ENCODE results near the gene ANAPC15. TPM values are rescaled to one million over a fixed set of nuclear protein-coding genes. Genes with fewer than 3 reads are reported as not detected.

The ANAPC15 gene
- total RNA-seq, 1 experiment from 2014 or later = 75.4 TPM

DNA sequence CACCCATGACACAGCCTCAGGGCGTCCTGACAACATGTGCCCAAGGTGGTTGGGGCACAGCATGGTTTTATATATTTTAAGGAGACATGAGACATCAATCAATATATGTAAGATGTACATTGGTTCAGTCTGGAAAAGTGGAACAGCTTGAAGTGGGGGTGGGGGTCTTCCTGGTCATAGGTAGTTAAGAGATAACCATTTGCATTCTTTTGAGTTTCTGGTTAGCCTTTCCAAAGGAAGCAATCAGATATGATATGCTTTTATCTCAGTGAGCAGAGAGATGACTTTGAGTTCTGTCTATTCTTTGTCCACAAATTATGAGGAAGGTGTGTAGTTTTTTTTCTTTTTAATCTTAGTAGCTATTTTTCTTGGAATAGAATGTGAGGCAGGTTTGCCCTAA lies 10.1 kb upstream of the ANAPC15 start (continued):
- TF ChIP-seq IRF2 (CRISPR knock-in tag; IDR thresholded peaks at IDR 0.05; ENCODE audit: borderline replicate concordance, low read depth) (no peak), USF1 (CRISPR knock-in tag; IDR thresholded peaks at IDR 0.05) (no peak), CDX4 (CRISPR knock-in tag; IDR thresholded peaks at IDR 0.05; ENCODE audit: borderline replicate concordance) (no peak)

DNA sequence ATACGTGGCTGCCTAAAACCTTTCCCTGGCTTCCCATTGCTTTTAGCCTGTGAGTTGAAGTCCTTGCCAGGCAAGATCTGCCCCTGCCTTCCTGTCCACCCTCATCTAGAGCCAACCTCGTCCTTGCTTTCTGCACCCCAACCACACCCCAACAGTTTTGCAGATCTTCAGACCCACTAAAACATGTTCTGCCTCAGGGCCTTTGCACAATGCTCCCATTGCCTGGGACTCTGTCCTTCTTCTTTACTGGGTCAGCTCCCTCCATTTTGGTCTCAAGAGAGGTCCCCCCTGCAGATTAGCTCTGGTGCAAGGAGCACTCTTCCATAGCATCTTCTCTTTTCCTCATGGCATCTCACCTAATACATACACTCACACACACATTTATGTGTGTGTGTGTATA lies 8.4 kb upstream of the ANAPC15 start:
- Mint-ChIP-seq H3K27me3 (ENCODE audit: low read depth) (peaks cover 73% of the 10 kb centered on the region), H3K4me3 (no peak overlapping the region), H3K9me3 (peaks cover 30% of the 10 kb centered on the region), H3K36me3 (peaks cover 6% of the 10 kb centered on the region; the same call in 1 of the 2 replicates), H3K27ac (no peak overlapping the region), H3K4me1 (no peaks in the 10 kb centered on the region)
- POLR2A ChIA-PET = interaction anchor here (0.6 kb wide), 1 partner anchor 13 kb away, joined by 3 read pairs; no protein-coding TSS in a partner anchor
- ATAC-seq = no peak
- TF ChIP-seq ZNF423 (CRISPR knock-in tag; IDR thresholded peaks at IDR 0.05) = no peak
- no peak for TF ChIP-seq ZNF263 (CRISPR knock-in tag; IDR thresholded peaks at IDR 0.05; ENCODE audit: low read depth)
- no peak for TF ChIP-seq FOXP4 (CRISPR knock-in tag; IDR thresholded peaks at IDR 0.05)
- no peak for TF ChIP-seq EMX1 (CRISPR knock-in tag; IDR thresholded peaks at IDR 0.05)
- no peak for TF ChIP-seq STAT6 (CRISPR knock-in tag; conservative IDR thresholded peaks at IDR 0.05; ENCODE audit: low read depth)
- TF ChIP-seq FOXK1 (CRISPR knock-in tag; IDR thresholded peaks at IDR 0.05) = no peak
- TF ChIP-seq GTF2I (CRISPR knock-in tag; conservative IDR thresholded peaks at IDR 0.05) = no peak
- TF ChIP-seq ATF1 (CRISPR knock-in tag; IDR thresholded peaks at IDR 0.05) = no peak
- no peak for TF ChIP-seq CREB1 (CRISPR knock-in tag; IDR thresholded peaks at IDR 0.05)
- no peak for TF ChIP-seq JAZF1 (CRISPR knock-in tag; IDR thresholded peaks at IDR 0.05)
- no peak for DNase-seq (ENCODE audit: low spot score)
- CTCF ChIA-PET = no interaction called here

DNA sequence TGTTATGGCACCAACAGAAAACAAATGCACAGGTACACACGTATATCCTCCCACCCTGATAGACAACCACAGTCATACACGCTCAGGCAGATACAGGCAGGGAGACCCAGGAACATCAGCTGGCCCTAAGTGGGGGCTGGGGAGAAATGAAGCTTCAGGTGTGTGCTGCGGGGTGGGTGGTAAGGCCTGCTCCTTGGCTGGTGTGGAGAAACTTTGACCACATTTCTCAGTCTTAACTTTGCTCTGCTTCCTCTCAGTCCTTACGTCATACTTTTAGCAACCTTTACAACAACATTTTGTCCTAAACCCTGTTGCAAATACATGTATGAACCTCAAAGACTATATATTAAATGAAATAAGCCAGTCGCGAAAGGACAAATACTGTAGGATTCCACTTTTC lies 6.7 kb upstream of the ANAPC15 start:
- no peaks in the 10 kb centered on the region for H3K36me3 Mint-ChIP-seq
- no peaks in the 10 kb centered on the region for H3K4me1 Mint-ChIP-seq
- peaks cover 13% of the 10 kb centered on the region for H3K9me3 Mint-ChIP-seq
- no peak for DNase-seq (ENCODE audit: low spot score)
- ATAC-seq = no peak
- ChIA-PET CTCF (interaction anchor here (1.1 kb wide), 1 partner anchor 63 kb away, joined by 3 read pairs; no protein-coding TSS in a partner anchor), POLR2A (no interaction called here)
- no peak overlapping the region for H3K4me3 Mint-ChIP-seq
- peaks cover 74% of the 10 kb centered on the region for H3K27me3 Mint-ChIP-seq (ENCODE audit: low read depth)
- H3K27ac Mint-ChIP-seq = no peak overlapping the region
- no peak for TF ChIP-seq SP1 (CRISPR knock-in tag; conservative IDR thresholded peaks at IDR 0.05)
- TF ChIP-seq CREM (CRISPR knock-in tag; IDR thresholded peaks at IDR 0.05) = no peak
- TF ChIP-seq PRRX2 (CRISPR knock-in tag; IDR thresholded peaks at IDR 0.05) = no peak
- TF ChIP-seq TCF7 (CRISPR knock-in tag; IDR thresholded peaks at IDR 0.05; ENCODE audit: low read depth) = no peak
- TF ChIP-seq FOXP1 (CRISPR knock-in tag; IDR thresholded peaks at IDR 0.05; ENCODE audit: borderline replicate concordance) = no peak
- TF ChIP-seq JUN (CRISPR knock-in tag; IDR thresholded peaks at IDR 0.05) = no peak
- TF ChIP-seq, protein P1, sequence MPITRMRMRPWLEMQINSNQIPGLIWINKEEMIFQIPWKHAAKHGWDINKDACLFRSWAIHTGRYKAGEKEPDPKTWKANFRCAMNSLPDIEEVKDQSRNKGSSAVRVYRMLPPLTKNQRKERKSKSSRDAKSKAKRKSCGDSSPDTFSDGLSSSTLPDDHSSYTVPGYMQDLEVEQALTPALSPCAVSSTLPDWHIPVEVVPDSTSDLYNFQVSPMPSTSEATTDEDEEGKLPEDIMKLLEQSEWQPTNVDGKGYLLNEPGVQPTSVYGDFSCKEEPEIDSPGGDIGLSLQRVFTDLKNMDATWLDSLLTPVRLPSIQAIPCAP (CRISPR knock-in tag; IDR thresholded peaks at IDR 0.05) = no peak
- TF ChIP-seq ZNF281 (CRISPR knock-in tag; IDR thresholded peaks at IDR 0.05) = no peak
- no peak for TF ChIP-seq USF1 (CRISPR knock-in tag; IDR thresholded peaks at IDR 0.05)
- TF ChIP-seq, protein P2, sequence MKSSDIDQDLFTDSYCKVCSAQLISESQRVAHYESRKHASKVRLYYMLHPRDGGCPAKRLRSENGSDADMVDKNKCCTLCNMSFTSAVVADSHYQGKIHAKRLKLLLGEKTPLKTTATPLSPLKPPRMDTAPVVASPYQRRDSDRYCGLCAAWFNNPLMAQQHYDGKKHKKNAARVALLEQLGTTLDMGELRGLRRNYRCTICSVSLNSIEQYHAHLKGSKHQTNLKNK (CRISPR knock-in tag; IDR thresholded peaks at IDR 0.05) = no peak

Measured in WTC11 (cell line).